H54 (cell line): Measurements from ENCODE around the gene RASGEF1B.
"Not testable (repeated sequence)": the region's sequence is repeated elsewhere in the genome, so short reads cannot be mapped to it uniquely, and the experiment has no call there.

Source experiments
- DNase-seq: peaks from one replicate; pipeline ENCODE4 v3.0.0; 2011; ENCODE audit warnings: low spot score, mixed read lengths; ENCODE audit not compliant: insufficient read length
- FAIRE-seq: peaks from 3 replicates; lab custom pipeline; 2011; peaks lifted over from hg19 to GRCh38; lab: Jason Lieb, UNC
- POLR2A ChIP-seq: IDR thresholded peaks from 2 replicates; pipeline ENCODE4 v1.6.1; 2011; ENCODE audit warnings: low read depth, mild to moderate bottlenecking, low read length

The RASGEF1B gene

DNA sequence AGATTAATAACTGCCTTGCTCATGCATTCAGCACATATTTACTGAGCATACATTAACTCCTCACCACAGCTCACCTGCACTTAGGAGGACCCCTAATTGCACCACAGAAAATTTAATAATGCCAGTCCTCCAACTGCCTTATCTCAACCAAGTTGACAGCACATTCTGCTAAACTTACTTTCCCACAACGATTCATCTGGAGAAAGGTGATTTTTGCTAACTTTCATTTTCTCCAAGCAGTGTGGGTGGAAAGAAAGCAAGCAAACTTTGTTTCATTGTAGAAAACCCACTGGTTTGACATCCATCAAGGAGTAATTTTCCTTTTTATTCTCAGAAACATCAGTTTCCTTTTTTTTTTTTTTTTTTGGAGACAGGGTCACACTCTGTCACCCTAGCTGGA is 49.1 kb downstream of the RASGEF1B start:
- no peak for FAIRE-seq
- no peak for TF ChIP-seq POLR2A
- DNase-seq, result no peak

DNA sequence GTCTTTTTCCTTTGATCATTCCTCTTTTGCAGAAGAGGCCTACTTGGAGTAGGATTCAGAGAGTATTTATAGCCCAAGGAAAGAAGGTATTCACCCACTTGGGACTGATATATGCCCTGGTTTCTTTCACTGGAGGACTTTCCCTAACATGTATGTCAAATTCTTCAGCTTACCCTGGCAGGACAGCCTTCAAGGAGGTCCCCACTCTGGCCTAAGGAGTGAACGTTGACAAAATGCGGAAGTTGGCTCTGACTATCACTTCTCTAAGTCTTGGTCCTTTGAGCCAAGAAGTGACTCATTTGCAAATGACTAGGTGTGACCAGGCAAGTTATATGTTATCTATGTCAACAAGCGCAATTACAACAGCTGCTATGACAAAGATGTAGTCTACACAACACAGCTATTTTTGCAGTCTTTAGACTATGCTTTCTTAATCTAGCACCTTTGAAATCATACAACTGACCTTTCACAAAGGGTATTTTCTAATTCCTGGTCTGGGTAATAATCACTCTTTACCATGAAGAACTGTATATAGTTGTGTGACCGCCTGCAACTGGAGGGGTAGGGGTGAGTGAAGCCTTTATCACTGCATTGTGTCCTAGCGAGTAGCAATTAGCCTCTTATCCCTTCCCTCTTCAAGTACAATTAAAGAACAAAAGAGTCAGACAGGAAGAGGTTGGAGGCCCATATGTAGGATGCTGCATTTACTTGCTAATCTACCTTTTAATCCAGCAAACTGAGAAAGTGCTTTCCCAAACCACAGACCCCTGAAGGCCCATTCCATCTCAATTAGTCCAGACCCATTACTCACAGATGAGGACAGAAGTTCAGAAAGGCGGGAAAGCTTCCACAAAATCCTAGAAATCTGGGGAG is 50.1 kb downstream of the RASGEF1B start:
- FAIRE-seq (no peak), DNase-seq (no peak)
- TF ChIP-seq POLR2A, result no peak

DNA sequence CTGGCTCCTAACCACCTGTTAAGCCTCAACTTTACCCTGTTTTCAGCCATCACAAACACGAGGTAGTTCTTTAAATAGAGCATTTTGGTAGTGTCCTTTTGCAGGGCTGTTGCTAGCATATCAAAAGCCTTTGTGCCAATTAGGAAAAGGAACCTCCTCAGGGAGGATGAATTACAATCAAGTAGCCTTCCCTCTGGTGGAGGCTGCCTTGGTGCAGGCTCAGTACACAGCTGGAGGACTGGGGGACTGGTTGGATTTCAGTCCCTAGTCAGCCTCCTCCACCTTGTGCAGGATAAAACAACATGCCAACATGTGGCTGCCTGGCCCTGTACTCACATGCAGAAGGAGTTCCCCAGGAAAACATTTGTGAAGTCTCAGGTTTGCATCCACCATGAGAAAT is 53.1 kb downstream of the RASGEF1B start:
- DNase-seq, result no peak
- TF ChIP-seq POLR2A, result no peak

DNA sequence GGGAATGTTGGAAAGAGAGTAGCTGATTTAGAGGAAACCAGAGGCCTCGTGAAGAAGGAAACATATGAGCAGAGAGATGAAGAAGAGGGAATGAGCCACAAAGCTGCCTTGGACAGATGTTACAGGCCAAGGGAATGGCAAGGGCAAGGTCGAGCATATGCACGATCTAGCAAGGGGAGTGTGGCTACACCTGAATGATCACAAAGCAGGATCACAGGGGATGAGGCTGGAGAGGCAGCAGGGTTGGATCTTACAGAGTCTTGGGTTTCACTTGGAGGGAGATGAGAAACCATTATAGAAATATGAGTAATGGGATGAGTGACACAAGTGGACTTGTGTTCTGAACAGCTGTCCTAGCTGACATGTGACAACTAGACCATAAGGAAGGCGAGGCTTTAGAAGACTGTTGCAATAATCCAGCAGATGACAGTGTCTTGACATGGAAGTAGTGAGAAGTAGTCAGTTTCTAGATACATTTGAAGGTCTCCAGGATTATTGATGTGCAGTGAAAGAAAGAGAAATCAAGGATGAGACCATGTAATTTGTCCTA is 58.7 kb downstream of the RASGEF1B start:
- no peak for TF ChIP-seq POLR2A
- FAIRE-seq (no peak), DNase-seq (no peak)

More for the DNA sequence above, 53.1 kb downstream of the RASGEF1B start:
- FAIRE-seq, result no peak

DNA sequence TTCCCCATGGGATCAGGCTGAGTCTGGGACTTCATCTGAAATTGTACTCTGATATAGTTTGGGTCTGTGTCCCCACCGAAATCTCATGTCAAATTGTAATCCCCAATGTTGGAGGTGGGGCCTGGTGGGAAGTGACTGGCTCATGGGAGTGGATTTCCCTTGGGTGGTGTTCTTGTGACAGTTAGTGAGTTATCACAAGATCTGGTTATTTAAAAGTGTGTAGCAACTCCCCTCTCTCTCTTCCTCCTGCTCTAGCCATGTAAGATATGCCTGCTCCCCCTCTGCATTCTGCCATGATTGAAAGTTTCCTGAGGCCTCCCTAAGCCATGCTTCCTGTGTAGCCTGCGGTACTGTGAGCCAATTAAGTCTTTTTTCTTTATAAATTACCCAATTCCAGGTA is 61.0 kb downstream of the RASGEF1B start:
- DNase-seq (no peak), FAIRE-seq (no peak)
- no peak for TF ChIP-seq POLR2A

DNA sequence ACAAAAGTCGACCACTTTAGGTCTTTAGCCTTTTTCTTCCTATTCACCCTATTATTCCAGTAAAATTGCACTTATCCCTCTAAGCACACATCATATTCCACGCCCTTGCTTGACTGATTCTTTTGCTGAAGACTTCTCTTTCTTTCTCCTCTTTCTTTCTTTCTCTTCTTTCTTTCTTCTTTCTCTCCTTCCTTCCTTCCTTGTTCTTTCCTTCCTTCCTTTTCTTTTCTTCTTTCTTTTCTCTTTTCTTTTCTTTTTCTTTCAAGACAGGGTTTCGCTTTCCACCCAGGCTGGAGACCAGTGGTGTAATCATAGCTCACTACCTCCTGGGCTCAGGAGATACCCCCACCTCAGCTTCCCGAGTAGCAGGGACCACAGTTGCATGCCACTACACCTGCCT is 61.9 kb downstream of the RASGEF1B start:
- DNase-seq, result no peak
- no peak for FAIRE-seq
- no peak for TF ChIP-seq POLR2A

DNA sequence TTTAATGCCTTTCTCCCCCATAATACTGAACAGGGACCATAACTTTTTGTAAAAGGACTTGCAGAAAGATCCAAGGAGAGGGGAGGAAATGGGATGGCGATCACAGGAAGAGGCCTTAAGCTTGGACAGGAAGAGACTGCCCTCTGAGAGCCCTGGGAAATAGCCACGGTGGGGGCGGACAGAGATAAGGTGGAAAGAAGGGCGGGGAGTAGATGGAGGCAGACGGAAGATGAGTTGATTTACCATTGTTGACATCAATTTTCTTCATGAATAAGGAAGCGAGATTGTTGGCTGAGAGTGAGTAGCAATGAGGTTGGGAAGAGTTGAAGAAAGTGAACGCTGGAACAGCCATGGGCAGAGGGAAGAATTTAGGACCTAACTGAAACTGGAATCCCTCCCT is 63.4 kb downstream of the RASGEF1B start:
- no peak for FAIRE-seq

DNA sequence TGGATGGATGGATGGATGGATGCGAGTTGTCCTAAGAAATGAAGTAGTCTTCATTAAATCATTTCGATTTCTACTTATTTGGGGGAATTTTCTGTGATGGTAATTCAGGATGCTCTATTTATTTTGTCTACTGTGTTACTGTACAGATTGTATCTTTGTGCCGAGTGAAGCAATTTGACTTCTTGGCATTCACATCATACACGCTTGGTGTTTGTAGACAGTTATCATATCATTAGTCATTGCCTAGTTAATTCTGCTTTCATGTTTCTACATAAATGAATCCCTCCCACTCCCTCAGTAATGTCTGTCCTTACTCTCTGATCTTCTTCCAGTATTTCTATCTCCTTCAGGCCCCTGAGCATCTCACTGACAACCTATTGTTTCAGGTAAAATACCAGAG is 64.0 kb downstream of the RASGEF1B start:
- FAIRE-seq (no peak), DNase-seq (no peak)
- no peak for TF ChIP-seq POLR2A

More for the DNA sequence above, 63.4 kb downstream of the RASGEF1B start:
- TF ChIP-seq POLR2A, result no peak
- no peak for DNase-seq

DNA sequence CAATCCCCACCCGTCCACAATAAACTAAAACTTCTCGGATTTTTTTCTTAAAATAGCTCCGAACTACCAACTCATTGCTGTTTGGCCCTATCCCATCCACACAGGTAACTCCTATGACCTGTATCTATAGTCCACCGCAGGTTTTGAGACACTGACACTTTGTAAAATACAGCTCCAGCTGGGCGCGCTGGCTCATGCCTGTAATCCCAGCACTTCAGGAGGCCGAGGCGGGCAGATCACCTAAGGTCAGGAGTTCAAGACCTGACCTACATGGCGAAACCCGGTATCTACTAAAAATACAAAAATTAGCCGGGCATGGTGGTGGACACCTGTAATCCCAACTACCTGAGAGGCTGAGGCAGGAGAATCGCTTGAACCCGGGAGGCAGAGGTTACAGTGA is 65.2 kb downstream of the RASGEF1B start:
- not testable (repeated sequence) for DNase-seq, FAIRE-seq

DNA sequence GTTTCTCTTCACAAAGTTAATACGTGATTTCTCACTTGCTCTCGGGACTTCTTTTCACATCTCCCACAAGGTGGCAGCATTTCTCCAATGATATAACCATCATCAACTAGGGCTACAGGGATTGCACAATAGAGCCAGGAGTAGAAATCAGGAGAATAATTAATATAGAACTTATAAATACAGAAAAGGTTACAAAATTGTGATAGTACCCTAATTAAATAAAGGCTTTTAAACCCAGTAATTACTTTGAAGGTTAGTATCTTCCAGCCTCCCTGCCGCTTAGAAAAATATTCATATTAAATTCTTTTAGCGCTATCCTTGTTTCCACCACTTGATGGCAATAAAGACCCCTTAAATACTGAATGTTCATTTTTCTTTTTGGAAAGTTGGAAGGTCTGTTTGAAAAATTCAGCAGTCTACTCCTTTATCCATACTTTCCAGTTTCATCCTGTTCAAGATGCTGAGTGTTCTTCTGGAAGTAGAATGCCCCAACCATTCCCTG is 65.8 kb downstream of the RASGEF1B start:
- DNase-seq, result peak; percentile 15
- FAIRE-seq, result no peak
- no peak for TF ChIP-seq POLR2A

DNA sequence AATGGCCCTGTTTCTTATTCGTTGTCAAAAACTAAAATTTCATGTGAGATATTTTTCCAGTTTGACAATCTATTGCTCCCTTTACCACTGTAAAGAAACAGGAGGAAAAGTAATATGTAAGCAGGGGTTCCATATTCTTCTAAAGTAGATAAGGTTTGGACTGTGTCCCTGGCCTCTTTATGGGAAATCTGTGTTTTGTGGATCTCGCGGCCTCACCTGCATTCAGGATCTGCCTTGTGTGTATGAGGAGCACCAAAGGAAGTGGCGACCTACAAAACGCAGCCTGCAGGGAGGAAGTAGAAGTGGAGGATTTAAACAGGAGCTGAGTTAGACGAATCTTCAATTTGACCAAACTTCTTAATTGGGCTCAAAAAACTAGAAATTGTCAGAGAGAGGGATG is 67.0 kb downstream of the RASGEF1B start:
- no peak for TF ChIP-seq POLR2A
- FAIRE-seq, result no peak

DNA sequence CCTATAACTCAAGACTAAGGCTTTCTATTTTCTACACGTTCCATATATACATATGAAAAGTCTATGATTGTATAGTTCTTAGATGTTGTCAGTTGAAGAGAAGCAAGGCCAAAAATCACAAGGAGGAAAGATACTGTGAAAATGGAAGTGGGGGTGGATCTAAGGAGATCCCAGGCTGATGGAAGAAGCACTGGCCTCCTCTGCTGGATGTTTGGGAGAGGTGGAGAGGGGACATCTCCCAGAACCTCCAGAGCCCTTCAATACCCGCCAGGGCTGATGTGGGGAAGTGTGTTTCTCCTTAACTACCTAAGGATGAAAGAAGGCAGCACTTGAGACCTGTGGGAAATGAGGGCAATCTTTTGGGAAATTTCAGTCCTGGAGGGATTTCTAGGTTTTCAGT is 67.4 kb downstream of the RASGEF1B start:
- no peak for DNase-seq
- no peak for TF ChIP-seq POLR2A
- no peak for FAIRE-seq

More for the DNA sequence above, 67.0 kb downstream of the RASGEF1B start:
- no peak for DNase-seq

DNA sequence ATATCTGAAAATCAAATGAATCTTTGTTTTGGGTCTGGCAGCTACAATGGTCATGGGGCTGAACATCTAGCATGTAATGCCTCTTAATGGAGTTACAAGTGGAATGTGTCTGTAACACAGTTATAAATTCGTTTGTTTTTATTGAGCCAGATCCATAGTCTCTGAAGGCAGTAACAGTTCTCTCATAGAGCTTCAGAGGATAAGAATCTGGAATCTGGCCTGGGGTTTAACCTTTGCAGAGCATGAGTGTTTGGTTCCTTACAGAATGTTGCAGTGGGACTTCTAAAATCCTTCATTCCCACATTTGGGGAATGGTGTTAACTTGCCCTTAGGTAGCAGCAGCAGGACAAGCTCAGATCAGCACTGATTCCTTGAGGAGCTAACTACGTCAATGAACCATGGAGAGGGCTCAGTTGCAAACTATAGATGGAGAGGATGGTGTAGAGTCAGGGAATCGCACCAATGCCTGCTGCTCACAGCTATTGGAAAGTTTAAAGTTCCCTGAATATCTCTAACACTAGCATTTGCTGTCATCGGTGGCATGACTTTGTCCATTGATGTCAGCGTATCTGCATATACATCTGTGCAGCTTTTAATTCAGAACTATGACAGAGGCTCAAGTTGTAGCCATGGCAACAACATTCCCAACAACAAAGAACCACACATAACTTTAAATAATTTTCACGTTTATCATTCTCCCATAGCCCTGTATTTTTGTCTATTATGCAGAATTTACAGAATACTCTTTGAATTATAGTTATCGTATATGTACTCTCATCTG is 72.2 kb downstream of the RASGEF1B start:
- TF ChIP-seq POLR2A, result no peak
- DNase-seq (no peak), FAIRE-seq (no peak)

DNA sequence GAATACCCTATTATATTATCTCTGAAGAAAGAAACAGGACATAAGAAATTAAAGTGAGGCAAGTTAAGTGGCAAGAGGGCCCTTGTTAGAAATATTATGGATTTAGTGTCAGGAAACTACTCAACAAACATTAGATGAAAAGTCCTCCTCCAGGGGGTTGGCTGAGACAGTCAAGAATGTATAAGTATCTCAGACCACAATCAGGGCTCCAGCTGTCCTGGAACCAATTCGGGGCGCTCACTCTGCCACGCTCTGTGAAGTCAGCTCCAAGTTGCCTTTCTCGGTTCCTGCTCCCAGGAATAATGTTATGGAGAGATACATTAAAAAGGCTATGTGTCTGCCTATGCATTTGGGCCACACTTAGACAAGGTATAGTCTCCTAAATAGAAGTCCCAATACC is 73.3 kb downstream of the RASGEF1B start:
- FAIRE-seq (no peak), DNase-seq (no peak)
- TF ChIP-seq POLR2A, result no peak
